Mesodermal cell (in vitro differentiated cells): ENCODE data around the gene OR2M7. TPM values are rescaled to one million over a fixed set of nuclear protein-coding genes. Genes with fewer than 3 reads are reported as not detected.
"Not testable (repeated sequence)": the region's sequence is repeated elsewhere in the genome, so short reads cannot be mapped to it uniquely, and the experiment has no call there.

Experiments
- H3K27ac ChIP-seq: 2 replicates; pipeline ENCODE4 v1.7.0; 2013; ENCODE audit warnings: mild to moderate bottlenecking, low read depth, low read length, moderate library complexity; ENCODE audit not compliant: severe bottlenecking
- H3K36me3 ChIP-seq: 2 replicates; pipeline ENCODE4 v1.7.1; 2013; ENCODE audit warnings: mild to moderate bottlenecking, low read length, moderate library complexity; ENCODE audit not compliant: control insufficient read depth, insufficient read depth
- H3K4me1 ChIP-seq: one replicate; pipeline ENCODE4 v1.7.1; 2013; ENCODE audit warnings: mild to moderate bottlenecking, low read length; ENCODE audit not compliant: insufficient read depth, control insufficient read depth, poor library complexity, severe bottlenecking
- H3K4me3 ChIP-seq: 2 replicates; pipeline ENCODE4 v1.7.0; 2013; ENCODE audit warnings: low read length, control low read depth, mild to moderate bottlenecking; ENCODE audit not compliant: insufficient read depth, poor library complexity, severe bottlenecking; ENCODE audit errors: extremely low read depth
- H3K9me3 ChIP-seq: 2 replicates; pipeline ENCODE4 v1.7.1; 2013; ENCODE audit warnings: mild to moderate bottlenecking, low read length, moderate library complexity; ENCODE audit not compliant: control insufficient read depth
- WGBS, 2 experiments: methylation state at CpG; one replicate each; pipeline ENCODE4 v1.1.5; 2013; ENCODE audit warnings: missing lambda C conversion rate in 2 of 2; ENCODE audit not compliant: insufficient coverage in 2 of 2; 5-methylcytosine and 5-hydroxymethylcytosine counted together
- polyA plus RNA-seq, 2 experiments: library from polyadenylated mRNA; stranded (reverse); fragments of 50-300 nt; gene quantifications; one replicate each; pipeline ENCODE4 v1.2.3, GENCODE V29; 2013

The OR2M7 gene
- polyA plus RNA-seq (2013, experiment 1 of 2): not detected
- polyA plus RNA-seq (2013, experiment 2 of 2): not detected

- Histone ChIP-seq H3K4me1 (no peaks in the 10 kb centered on the region), H3K27ac (no peak within 1 kb of the TSS), H3K9me3 (peaks cover 19% of the 10 kb centered on the region), H3K4me3 (no peak within 1 kb of the TSS), H3K36me3 (no peaks in the 10 kb centered on the region)
- no CpG with 5 or more reads among the region's 1 CpG for WGBS, 2 experiments
Measured at GRCh38 chr1:248324468-248324867, at the start of gene OR2M7. Gene OR2M7, minus strand, starts transcription at chr1:248324568. Its CDS starts 0 bp downstream, at chr1:248324568.

GRCh38 chr1:248373761-248374160 is 49.4 kb upstream of the OR2M7 start:
- no peak overlapping the region for H3K27ac ChIP-seq
- H3K36me3 ChIP-seq: no peaks in the 10 kb centered on the region
- no peaks in the 10 kb centered on the region for H3K4me1 ChIP-seq
- H3K4me3 ChIP-seq: no peak overlapping the region
- peaks cover 61% of the 10 kb centered on the region for H3K9me3 ChIP-seq
- 63 to 65% methylated on average over 4 of the region's 4 CpGs for whole genome bisulfite sequencing, 2 experiments

- H3K9me3 ChIP-seq: peaks cover 63% of the 10 kb centered on the region
- no peak overlapping the region for H3K4me3 ChIP-seq
- H3K4me1 ChIP-seq: no peaks in the 10 kb centered on the region
- no peak overlapping the region for H3K27ac ChIP-seq
- H3K36me3 ChIP-seq: no peaks in the 10 kb centered on the region
- WGBS, 2 experiments: 70 to 79% methylated on average over 2 to 4 of the region's 5 CpGs
Measured at GRCh38 chr1:248372394-248372793, 48.0 kb upstream of the OR2M7 start.

GRCh38 chr1:248366609-248367008 is 42.2 kb upstream of the OR2M7 start:
- Histone ChIP-seq H3K4me1 (no peaks in the 10 kb centered on the region), H3K9me3 (peaks cover 62% of the 10 kb centered on the region), H3K36me3 (no peaks in the 10 kb centered on the region), H3K27ac (no peak overlapping the region), H3K4me3 (no peak overlapping the region)

- no peak within 1 kb of the TSS for H3K4me3 ChIP-seq
- 24 to 25% methylated on average over 2 of the region's 3 CpGs for WGBS, 2 experiments
- no peaks in the 10 kb centered on the region for H3K36me3 ChIP-seq
- H3K27ac ChIP-seq: no peak within 1 kb of the TSS
- no peaks in the 10 kb centered on the region for H3K4me1 ChIP-seq
- H3K9me3 ChIP-seq: peaks cover 51% of the 10 kb centered on the region
Measured at GRCh38 chr1:248361121-248361715, 36.9 kb upstream of the OR2M7 start, which contains the start of gene OR2T4. Gene OR2T4, plus strand, starts transcription at chr1:248361665. Its CDS starts 0 bp downstream, at chr1:248361665.

GRCh38 chr1:248359415-248359814 is 35.0 kb upstream of the OR2M7 start:
- 11% methylated on average over 1 of the region's 3 CpGs for WGBS, 2 experiments
- H3K36me3 ChIP-seq: no peaks in the 10 kb centered on the region
- H3K4me3 ChIP-seq: no peak overlapping the region
- H3K27ac ChIP-seq: no peak overlapping the region
- H3K4me1 ChIP-seq: no peaks in the 10 kb centered on the region
- peaks cover 56% of the 10 kb centered on the region for H3K9me3 ChIP-seq

- WGBS, 2 experiments: 40 to 53% methylated on average over 1 to 3 of the region's 4 CpGs
- Histone ChIP-seq H3K27ac (no peak within 1 kb of the TSS), H3K36me3 (no peaks in the 10 kb centered on the region), H3K4me1 (no peaks in the 10 kb centered on the region), H3K4me3 (no peak within 1 kb of the TSS), H3K9me3 (peaks cover 26% of the 10 kb centered on the region)
Measured at GRCh38 chr1:248348475-248348874, 24.1 kb upstream of the OR2M7 start, which contains the start of gene OR14C36. Gene OR14C36, plus strand, starts transcription at chr1:248348775. Its CDS starts 0 bp downstream, at chr1:248348775.

GRCh38 chr1:248343451-248343850 is 19.1 kb upstream of the OR2M7 start:
- no peaks in the 10 kb centered on the region for H3K4me1 ChIP-seq
- no CpG with 5 or more reads among the region's 3 CpGs for whole genome bisulfite sequencing, 2 experiments
- no peak overlapping the region for H3K4me3 ChIP-seq
- no peak overlapping the region for H3K27ac ChIP-seq
- H3K36me3 ChIP-seq: no peaks in the 10 kb centered on the region
- peaks cover 33% of the 10 kb centered on the region for H3K9me3 ChIP-seq

GRCh38 chr1:248316796-248317195 is 7.6 kb downstream of the OR2M7 start:
- no peaks in the 10 kb centered on the region for H3K36me3 ChIP-seq
- H3K4me3 ChIP-seq: no peak overlapping the region
- WGBS, 2 experiments: 81 to 84% methylated on average over 7 to 11 of the region's 11 CpGs
- H3K4me1 ChIP-seq: no peaks in the 10 kb centered on the region
- no peak overlapping the region for H3K27ac ChIP-seq
- peaks cover 48% of the 10 kb centered on the region for H3K9me3 ChIP-seq

- H3K36me3 ChIP-seq, H3K4me1 ChIP-seq, H3K4me3 ChIP-seq, H3K27ac ChIP-seq: not testable (repeated sequence)
- H3K9me3 ChIP-seq: peaks cover 27% of the 10 kb centered on the region
- WGBS, 2 experiments: 70 to 75% methylated on average over 4 to 10 of the region's 15 CpGs
Measured at GRCh38 chr1:248306740-248307139, 17.6 kb downstream of the OR2M7 start.

GRCh38 chr1:248306103-248306502 is 18.3 kb downstream of the OR2M7 start:
- Histone ChIP-seq H3K4me3 (no peak overlapping the region), H3K36me3 (no peaks in the 10 kb centered on the region), H3K4me1 (no peaks in the 10 kb centered on the region), H3K27ac (no peak overlapping the region), H3K9me3 (peaks cover 24% of the 10 kb centered on the region)
- 73 to 77% methylated on average over 16 to 19 of the region's 19 CpGs for WGBS, 2 experiments
